ENCODE data around the gene CEP128. TPM values are rescaled to one million over a fixed set of nuclear protein-coding genes. Genes with fewer than 3 reads are reported as not detected.

Gene CEP128
- total RNA-seq, 1 experiment from 2014 or later, result 12.0 TPM

DNA sequence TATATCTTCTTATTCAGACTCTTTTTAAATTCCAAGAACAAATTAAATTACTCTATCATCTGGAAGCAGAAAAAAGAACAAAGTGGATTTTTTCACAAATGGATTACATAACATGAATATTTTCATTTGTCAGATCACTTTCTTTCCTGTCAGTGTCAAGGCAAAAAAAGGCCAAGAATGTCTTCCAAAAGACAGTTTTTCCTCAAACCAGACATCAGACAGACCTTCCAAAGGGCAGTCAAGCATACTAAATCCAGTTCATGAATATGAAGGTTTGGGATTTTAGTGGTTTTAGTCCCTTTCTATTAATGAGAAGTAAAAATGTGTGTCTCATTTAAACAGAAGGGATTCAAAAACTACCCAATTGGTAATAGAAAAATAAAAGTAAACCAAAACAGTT is 336.0 kb downstream of the CEP128 start (continued):
- TF ChIP-seq AFF4 (CRISPR knock-in tag; IDR thresholded peaks at IDR 0.05; ENCODE audit: borderline replicate concordance) (no peak), ZNF317 (CRISPR knock-in tag; IDR thresholded peaks at IDR 0.05; ENCODE audit: borderline replicate concordance, low read depth) (no peak), E2F5 (CRISPR knock-in tag; IDR thresholded peaks at IDR 0.05) (no peak), CBFB (CRISPR knock-in tag; IDR thresholded peaks at IDR 0.05; ENCODE audit: low read depth) (no peak), ZNF671 (CRISPR knock-in tag; IDR thresholded peaks at IDR 0.05) (no peak), MXD4 (CRISPR knock-in tag; IDR thresholded peaks at IDR 0.05; ENCODE audit: borderline replicate concordance) (no peak), ETV6 (CRISPR knock-in tag; IDR thresholded peaks at IDR 0.05) (no peak), NFYB (CRISPR knock-in tag; conservative IDR thresholded peaks at IDR 0.05; ENCODE audit: low read depth) (no peak), CTCF (IDR thresholded peaks at IDR 0.05) (no peak), ARID4B (CRISPR knock-in tag; IDR thresholded peaks at IDR 0.05; ENCODE audit: borderline replicate concordance) (no peak), ELF4 (CRISPR knock-in tag; IDR thresholded peaks at IDR 0.05; ENCODE audit: low read depth) (no peak), ZNF416 (CRISPR knock-in tag; IDR thresholded peaks at IDR 0.05) (no peak), GABPB1 (CRISPR knock-in tag; IDR thresholded peaks at IDR 0.05) (no peak), ZNF138 (CRISPR knock-in tag; conservative IDR thresholded peaks at IDR 0.05) (no peak)
- TF ChIP-seq, protein P1, sequence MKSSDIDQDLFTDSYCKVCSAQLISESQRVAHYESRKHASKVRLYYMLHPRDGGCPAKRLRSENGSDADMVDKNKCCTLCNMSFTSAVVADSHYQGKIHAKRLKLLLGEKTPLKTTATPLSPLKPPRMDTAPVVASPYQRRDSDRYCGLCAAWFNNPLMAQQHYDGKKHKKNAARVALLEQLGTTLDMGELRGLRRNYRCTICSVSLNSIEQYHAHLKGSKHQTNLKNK (CRISPR knock-in tag; IDR thresholded peaks at IDR 0.05), result no peak
- TF ChIP-seq, protein P2, sequence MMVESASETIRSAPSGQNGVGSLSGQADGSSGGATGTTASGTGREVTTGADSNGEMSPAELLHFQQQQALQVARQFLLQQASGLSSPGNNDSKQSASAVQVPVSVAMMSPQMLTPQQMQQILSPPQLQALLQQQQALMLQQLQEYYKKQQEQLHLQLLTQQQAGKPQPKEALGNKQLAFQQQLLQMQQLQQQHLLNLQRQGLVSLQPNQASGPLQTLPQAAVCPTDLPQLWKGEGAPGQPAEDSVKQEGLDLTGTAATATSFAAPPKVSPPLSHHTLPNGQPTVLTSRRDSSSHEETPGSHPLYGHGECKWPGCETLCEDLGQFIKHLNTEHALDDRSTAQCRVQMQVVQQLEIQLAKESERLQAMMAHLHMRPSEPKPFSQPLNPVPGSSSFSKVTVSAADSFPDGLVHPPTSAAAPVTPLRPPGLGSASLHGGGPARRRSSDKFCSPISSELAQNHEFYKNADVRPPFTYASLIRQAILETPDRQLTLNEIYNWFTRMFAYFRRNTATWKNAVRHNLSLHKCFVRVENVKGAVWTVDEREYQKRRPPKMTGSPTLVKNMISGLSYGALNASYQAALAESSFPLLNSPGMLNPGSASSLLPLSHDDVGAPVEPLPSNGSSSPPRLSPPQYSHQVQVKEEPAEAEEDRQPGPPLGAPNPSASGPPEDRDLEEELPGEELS (CRISPR knock-in tag; IDR thresholded peaks at IDR 0.05), result no peak

Data from WTC11 (cell line).